H7 (cell line): ENCODE measurements around the gene CRELD2. TPM values are rescaled to one million over a fixed set of nuclear protein-coding genes. Genes with fewer than 3 reads are reported as not detected.

ENCODE experiments used
- DNase-seq: peaks from one replicate; pipeline ENCODE4 v3.0.0; 2012
- H3K27me3 ChIP-seq: 2 replicates; pipeline ENCODE4 v1.6.0; 2011; ENCODE audit warnings: mild to moderate bottlenecking, low read length; ENCODE audit not compliant: control insufficient read depth, insufficient read depth
- H3K36me3 ChIP-seq: replicated peaks from 2 replicates; pipeline ENCODE4 v1.5.1; 2011; ENCODE audit warnings: low read length; ENCODE audit not compliant: control insufficient read depth, insufficient read depth
- H3K4me3 ChIP-seq: 2 replicates; pipeline ENCODE4 v1.5.1; 2011; ENCODE audit warnings: low read depth, mild to moderate bottlenecking, control low read depth, low read length, moderate library complexity; ENCODE audit not compliant: insufficient read depth
- total RNA-seq: library from RNA; depleted of rRNA; stranded (reverse); fragments of >200 nt; shearing (Covaris generic); gene quantifications from 2 replicates; pipeline ENCODE4 v1.2.3, GENCODE V29; 2014

Gene CRELD2
- total RNA-seq, 1 experiment from 2014 or later = 45.6 TPM

GRCh38 chr22:49948958-49949913, 30.8 kb downstream of the CRELD2 start:
- no peak overlapping the region for H3K4me3 ChIP-seq
- H3K36me3 ChIP-seq = no peaks in the 10 kb centered on the region
- no peak for DNase-seq
- no peaks in the 10 kb centered on the region for H3K27me3 ChIP-seq

DNA sequence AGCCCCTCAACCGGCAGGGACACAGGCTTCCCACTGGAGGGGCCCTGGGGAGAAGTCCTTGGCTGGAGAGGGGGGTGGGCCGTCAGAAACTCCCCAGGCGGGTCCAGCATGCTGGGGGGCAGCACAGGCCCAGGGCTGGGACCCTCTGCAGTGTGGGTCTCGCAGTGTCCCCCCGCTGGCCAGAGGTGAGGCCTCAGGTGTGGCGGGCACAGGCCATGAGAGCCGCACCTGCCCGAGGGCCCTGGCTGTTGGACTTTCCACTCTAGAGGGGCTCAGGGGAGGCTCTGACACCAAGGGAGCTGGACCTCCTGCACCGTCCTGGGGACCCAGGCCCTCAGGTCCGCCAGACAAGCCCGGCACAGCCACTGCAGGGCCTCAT, 31.5 kb downstream of the CRELD2 start:
- no peaks in the 10 kb centered on the region for H3K36me3 ChIP-seq
- DNase-seq = no peak
- no peaks in the 10 kb centered on the region for H3K27me3 ChIP-seq
- H3K4me3 ChIP-seq = no peak overlapping the region

GRCh38 chr22:49950396-49950994, 32.1 kb downstream of the CRELD2 start:
- Histone ChIP-seq H3K36me3 (no peaks in the 10 kb centered on the region), H3K27me3 (no peaks in the 10 kb centered on the region), H3K4me3 (no peak overlapping the region)
- peak; percentile 78 for DNase-seq

DNA sequence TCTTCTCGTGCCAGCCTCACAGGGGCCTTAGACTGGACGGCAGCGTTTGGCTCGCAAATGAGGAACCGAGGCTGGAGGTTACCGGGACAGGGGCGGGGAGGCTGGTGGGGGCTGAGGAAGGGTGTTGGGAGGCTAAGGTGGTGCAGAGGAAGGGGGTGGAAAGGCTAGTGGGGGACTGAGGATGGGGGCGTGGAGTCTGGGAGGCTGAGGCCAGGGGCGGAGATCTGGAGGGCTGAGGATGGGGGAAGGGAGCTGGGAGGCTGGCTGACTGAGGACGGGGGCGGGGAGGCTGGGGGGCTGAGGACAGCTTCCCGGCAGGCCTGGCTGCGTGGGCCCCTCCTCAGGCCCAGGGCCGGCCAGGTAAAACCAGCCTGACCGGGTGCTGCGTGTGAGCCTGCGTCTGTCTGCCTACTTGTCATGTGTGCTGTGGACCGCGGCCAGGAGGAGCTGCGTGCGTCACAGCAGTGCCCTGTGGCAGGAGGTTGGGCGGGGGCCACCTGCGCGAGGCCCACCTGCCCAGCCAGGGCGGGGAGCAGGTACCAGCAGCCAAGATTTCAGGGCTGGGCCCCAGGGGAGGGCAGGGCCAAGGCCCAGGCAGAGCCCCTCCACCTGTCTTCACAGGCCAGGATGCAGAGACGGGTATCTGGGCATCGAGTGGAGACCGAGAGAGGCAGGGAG, 32.7 kb downstream of the CRELD2 start:
- Histone ChIP-seq H3K36me3 (no peaks in the 10 kb centered on the region), H3K4me3 (no peak overlapping the region), H3K27me3 (no peaks in the 10 kb centered on the region)
- DNase-seq = peak; percentile 84

- no peaks in the 10 kb centered on the region for H3K36me3 ChIP-seq
- H3K4me3 ChIP-seq = no peak overlapping the region
- no peaks in the 10 kb centered on the region for H3K27me3 ChIP-seq
- no peak for DNase-seq
Observed at GRCh38 chr22:49951678-49951985, 33.2 kb downstream of the CRELD2 start.

GRCh38 chr22:49951986-49952896, 33.8 kb downstream of the CRELD2 start:
- Histone ChIP-seq H3K36me3 (no peaks in the 10 kb centered on the region), H3K27me3 (no peaks in the 10 kb centered on the region), H3K4me3 (no peak overlapping the region)
- DNase-seq = peak; percentile 82

GRCh38 chr22:49953027-49953679, 34.7 kb downstream of the CRELD2 start:
- DNase-seq = no peak
- Histone ChIP-seq H3K27me3 (no peaks in the 10 kb centered on the region), H3K36me3 (no peaks in the 10 kb centered on the region), H3K4me3 (no peak overlapping the region)

DNA sequence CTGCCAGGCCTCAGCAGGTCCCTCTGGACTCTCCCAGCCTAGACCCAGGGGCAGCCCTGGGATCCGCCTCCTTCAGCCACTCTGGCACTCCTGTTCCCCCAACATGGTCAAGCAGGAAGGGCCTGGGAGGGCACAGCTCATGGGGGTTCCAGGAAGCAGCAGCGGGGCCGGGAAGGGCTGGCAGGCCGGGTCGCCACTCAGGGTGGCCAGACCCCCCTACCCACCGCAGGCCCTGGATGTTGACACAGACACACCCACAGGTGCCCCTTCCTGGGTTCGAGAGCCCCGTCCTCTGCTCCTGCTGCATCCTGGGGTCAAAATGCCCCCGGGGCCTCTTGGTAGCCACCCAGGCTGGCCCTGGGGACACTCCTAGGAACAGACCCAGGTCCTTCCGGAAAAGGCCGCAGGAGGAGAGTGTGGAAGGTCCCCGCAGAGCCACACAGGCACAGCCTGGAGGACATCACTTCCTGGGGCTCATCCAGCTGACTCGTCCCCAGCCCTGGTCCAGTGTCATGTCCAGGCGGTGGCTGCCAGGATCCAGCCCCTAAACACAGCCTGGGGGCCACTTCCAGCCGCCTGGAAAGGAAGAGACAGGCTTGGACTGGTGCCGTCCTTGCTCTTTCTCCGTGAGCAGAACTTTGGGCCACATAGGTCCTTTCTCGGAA, 35.4 kb downstream of the CRELD2 start:
- no peaks in the 10 kb centered on the region for H3K27me3 ChIP-seq
- H3K36me3 ChIP-seq = no peaks in the 10 kb centered on the region
- no peak for DNase-seq
- no peak overlapping the region for H3K4me3 ChIP-seq

GRCh38 chr22:49954354-49954753, 35.9 kb downstream of the CRELD2 start:
- H3K27me3 ChIP-seq = no peaks in the 10 kb centered on the region
- H3K4me3 ChIP-seq = no peak overlapping the region
- no peak for DNase-seq

DNA sequence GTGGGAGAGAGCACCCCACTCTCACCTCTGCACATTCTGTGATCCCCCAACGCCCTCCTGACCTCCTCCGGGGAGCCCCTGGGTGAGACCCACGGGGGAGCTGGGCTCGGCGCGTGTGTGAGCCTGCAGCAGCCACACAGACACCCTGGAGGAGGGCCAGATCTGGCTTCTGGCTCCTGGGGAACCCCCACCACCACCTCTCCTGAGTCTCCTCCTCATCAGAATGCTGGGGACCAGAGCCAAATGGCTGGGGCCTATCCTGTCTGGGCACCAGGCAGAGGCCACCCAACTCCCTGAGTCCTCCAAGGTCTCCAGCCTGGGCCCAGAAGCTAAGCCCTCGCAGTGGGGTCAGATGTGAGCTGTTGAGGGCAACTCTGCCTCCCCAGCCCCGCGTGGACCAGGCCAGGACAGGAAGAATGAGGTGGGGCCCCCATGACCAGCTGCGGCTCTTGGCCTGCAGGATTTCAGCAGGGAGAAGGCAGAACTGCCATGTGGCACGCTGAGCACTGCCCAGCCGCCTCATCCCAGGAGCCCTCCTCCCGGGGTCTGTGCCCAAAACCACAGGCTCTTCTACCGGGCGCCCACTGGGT, 36.7 kb downstream of the CRELD2 start:
- H3K27me3 ChIP-seq = peaks cover 2% of the 10 kb centered on the region; the same call in 1 of the 2 replicates
- H3K36me3 ChIP-seq = no peaks in the 10 kb centered on the region
- no peak for DNase-seq
- H3K4me3 ChIP-seq = no peak overlapping the region

More at GRCh38 chr22:49954354-49954753, 35.9 kb downstream of the CRELD2 start:
- no peaks in the 10 kb centered on the region for H3K36me3 ChIP-seq

DNA sequence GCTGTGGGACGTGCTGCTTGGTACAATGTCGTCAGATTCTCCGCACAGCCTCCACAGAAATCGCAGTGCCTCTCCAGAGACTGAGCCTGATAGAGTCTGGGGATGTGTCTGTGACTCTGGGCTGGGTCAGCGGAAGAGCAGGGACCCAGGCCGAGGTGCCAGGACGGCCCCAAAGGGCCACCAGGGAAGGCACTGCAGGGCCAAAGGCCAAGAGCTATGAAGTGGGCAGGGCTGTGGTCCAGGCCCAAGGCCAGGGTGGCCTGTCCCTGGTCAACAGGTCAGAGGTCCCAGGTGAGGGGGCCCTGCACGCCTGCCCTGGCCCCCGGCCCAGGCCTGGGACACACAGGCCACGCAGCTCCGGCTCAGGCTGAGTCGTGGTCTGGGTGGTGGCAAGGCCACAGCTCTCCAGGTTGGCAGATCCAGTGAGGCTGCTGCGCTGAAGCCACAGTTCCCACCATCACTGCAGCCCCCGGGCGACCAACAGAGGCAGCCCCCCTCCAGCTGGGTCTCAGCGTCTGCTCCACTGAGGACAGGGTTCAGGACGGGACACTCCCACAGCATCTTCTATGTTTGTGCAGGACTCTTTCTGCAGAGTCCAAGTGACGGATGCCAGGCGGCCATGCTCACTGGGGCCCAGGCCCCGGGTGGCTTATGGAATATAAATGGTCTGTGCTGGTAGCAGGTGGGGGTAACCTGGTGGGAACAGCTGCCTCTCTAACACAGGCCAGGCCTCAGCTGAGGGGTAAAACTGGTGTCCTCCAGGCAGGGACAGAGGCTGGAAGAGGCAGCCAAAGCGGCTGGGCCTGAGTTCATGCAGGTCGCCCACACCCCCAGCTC, 37.4 kb downstream of the CRELD2 start:
- H3K36me3 ChIP-seq = no peaks in the 10 kb centered on the region
- no peak for DNase-seq
- H3K27me3 ChIP-seq = peaks cover 2% of the 10 kb centered on the region; the same call in 1 of the 2 replicates
- no peak overlapping the region for H3K4me3 ChIP-seq

- no peaks in the 10 kb centered on the region for H3K36me3 ChIP-seq
- no peak for DNase-seq
- H3K4me3 ChIP-seq = no peak overlapping the region
Observed at GRCh38 chr22:49956418-49956770, 38.0 kb downstream of the CRELD2 start.

More at GRCh38 chr22:49956418-49956770, 38.0 kb downstream of the CRELD2 start:
- H3K27me3 ChIP-seq = peaks cover 3% of the 10 kb centered on the region; the same call in 1 of the 2 replicates
